HG03378 (cell line): ENCODE data around the gene IL22RA1.

ENCODE experiments used
- ATAC-seq: cut with Tn5 transposase; IDR thresholded peaks from one replicate; pipeline ENCODE4 v1.9.1; 2021; ENCODE audit warnings: mild to moderate bottlenecking, moderate library complexity; ENCODE audit not compliant: unreplicated experiment

IL22RA1 gene

GRCh38 chr1:24100945-24101737 lies 41.8 kb downstream of the IL22RA1 start:
- no peak for ATAC-seq

- no peak for ATAC-seq
Measured at GRCh38 chr1:24098943-24099638, 43.8 kb downstream of the IL22RA1 start.

- no peak for ATAC-seq
Measured at GRCh38 chr1:24098102-24098501, 44.8 kb downstream of the IL22RA1 start.

- ATAC-seq: no peak
Measured at GRCh38 chr1:24097663-24098062, 45.3 kb downstream of the IL22RA1 start.

- no peak for ATAC-seq
Measured at GRCh38 chr1:24096739-24097103, 46.2 kb downstream of the IL22RA1 start.

- no peak for ATAC-seq
Measured at GRCh38 chr1:24096009-24096738, 46.8 kb downstream of the IL22RA1 start.

- no peak for ATAC-seq
Measured at GRCh38 chr1:24095140-24095859, 47.6 kb downstream of the IL22RA1 start.

- no peak for ATAC-seq
Measured at GRCh38 chr1:24094554-24094953, 48.4 kb downstream of the IL22RA1 start.

GRCh38 chr1:24093732-24094131 lies 49.2 kb downstream of the IL22RA1 start:
- ATAC-seq: no peak

GRCh38 chr1:24092979-24093378 lies 50.0 kb downstream of the IL22RA1 start:
- no peak for ATAC-seq

- no peak for ATAC-seq
Measured at GRCh38 chr1:24091971-24092482, 50.9 kb downstream of the IL22RA1 start.

- no peak for ATAC-seq
Measured at GRCh38 chr1:24090736-24091135, 52.2 kb downstream of the IL22RA1 start.

- ATAC-seq: no peak
Measured at GRCh38 chr1:24089743-24090555, 53.0 kb downstream of the IL22RA1 start.

- no peak for ATAC-seq
Measured at GRCh38 chr1:24089027-24089742, 53.8 kb downstream of the IL22RA1 start.

- ATAC-seq: no peak
Measured at GRCh38 chr1:24086466-24086865, 56.5 kb downstream of the IL22RA1 start.

GRCh38 chr1:24085546-24085945 lies 57.4 kb downstream of the IL22RA1 start:
- no peak for ATAC-seq

GRCh38 chr1:24085007-24085406 lies 57.9 kb downstream of the IL22RA1 start:
- ATAC-seq: no peak

- no peak for ATAC-seq
Measured at GRCh38 chr1:24084050-24084449, 58.9 kb downstream of the IL22RA1 start.

- no peak for ATAC-seq
Measured at GRCh38 chr1:24082372-24082771, 60.6 kb downstream of the IL22RA1 start.
